Ishikawa (cell line): ENCODE measurements around the gene BEGAIN.

Experiments
- EP300 ChIP-seq: IDR thresholded peaks from 2 replicates; pipeline ENCODE4 v1.6.1; 2012; ENCODE audit warnings: borderline replicate concordance
- NFIC ChIP-seq: IDR thresholded peaks from 2 replicates; pipeline ENCODE4 v1.6.1; 2012
- TAF1 ChIP-seq: IDR thresholded peaks from 2 replicates; pipeline ENCODE4 v1.6.1; 2012; ENCODE audit warnings: low read depth, mild to moderate bottlenecking
- YY1 ChIP-seq: IDR thresholded peaks from 2 replicates; pipeline ENCODE4 v1.6.1; 2012; ENCODE audit warnings: low read depth
- ZBTB7A ChIP-seq: IDR thresholded peaks from 2 replicates; pipeline ENCODE4 v1.6.1; 2012; ENCODE audit warnings: low read depth
- TF ChIP-seq, protein P1 (sequence below): IDR thresholded peaks from 2 replicates; pipeline ENCODE4 v1.6.1; 2012; ENCODE audit warnings: low read depth, mild to moderate bottlenecking

DNA sequence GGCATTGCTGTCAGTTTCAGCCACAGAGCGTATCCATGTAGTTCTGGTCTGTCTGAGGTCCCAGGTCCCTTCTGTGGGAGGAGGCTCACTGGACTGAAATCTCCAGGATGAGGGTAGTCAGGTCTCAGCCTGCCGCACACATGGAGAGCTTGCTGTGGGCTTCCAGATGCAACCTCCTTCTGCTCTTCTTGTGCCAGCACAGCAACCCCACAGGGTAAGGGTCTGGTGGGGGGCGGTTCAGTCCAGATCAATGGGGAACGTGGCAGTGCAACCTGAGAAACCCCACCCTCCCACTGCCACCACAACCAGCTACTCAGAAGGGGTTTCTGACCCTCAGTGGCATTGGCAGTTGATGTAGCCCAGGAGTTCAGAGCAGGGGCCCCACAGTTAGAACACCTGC, 61.2 kb downstream of the BEGAIN start:
- TF ChIP-seq NFIC (no peak), EP300 (no peak), YY1 (no peak), TAF1 (no peak), ZBTB7A (no peak)
- TF ChIP-seq, protein P1, sequence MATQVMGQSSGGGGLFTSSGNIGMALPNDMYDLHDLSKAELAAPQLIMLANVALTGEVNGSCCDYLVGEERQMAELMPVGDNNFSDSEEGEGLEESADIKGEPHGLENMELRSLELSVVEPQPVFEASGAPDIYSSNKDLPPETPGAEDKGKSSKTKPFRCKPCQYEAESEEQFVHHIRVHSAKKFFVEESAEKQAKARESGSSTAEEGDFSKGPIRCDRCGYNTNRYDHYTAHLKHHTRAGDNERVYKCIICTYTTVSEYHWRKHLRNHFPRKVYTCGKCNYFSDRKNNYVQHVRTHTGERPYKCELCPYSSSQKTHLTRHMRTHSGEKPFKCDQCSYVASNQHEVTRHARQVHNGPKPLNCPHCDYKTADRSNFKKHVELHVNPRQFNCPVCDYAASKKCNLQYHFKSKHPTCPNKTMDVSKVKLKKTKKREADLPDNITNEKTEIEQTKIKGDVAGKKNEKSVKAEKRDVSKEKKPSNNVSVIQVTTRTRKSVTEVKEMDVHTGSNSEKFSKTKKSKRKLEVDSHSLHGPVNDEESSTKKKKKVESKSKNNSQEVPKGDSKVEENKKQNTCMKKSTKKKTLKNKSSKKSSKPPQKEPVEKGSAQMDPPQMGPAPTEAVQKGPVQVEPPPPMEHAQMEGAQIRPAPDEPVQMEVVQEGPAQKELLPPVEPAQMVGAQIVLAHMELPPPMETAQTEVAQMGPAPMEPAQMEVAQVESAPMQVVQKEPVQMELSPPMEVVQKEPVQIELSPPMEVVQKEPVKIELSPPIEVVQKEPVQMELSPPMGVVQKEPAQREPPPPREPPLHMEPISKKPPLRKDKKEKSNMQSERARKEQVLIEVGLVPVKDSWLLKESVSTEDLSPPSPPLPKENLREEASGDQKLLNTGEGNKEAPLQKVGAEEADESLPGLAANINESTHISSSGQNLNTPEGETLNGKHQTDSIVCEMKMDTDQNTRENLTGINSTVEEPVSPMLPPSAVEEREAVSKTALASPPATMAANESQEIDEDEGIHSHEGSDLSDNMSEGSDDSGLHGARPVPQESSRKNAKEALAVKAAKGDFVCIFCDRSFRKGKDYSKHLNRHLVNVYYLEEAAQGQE: no peak
